ENCODE measurements around the gene CKS2.
"Not testable (repeated sequence)": the region's sequence is repeated elsewhere in the genome, so short reads cannot be mapped to it uniquely, and the experiment has no call there.

Gene CKS2

GRCh38 chr9:89310475-89311345 lies at the start of gene CKS2:
Gene CKS2, plus strand, starts transcription at chr9:89311195. Its CDS starts 98 bp downstream, at chr9:89311293.
- peak; percentile 99 for DNase-seq

- no peak for DNase-seq
Observed at GRCh38 chr9:89273528-89274279, 37.3 kb upstream of the CKS2 start.

GRCh38 chr9:89274838-89275237 lies 36.2 kb upstream of the CKS2 start:
- no peak for DNase-seq

- not testable (repeated sequence) for DNase-seq
Observed at GRCh38 chr9:89276040-89276439, 35.0 kb upstream of the CKS2 start.

GRCh38 chr9:89277043-89277442 lies 34.0 kb upstream of the CKS2 start:
- DNase-seq: no peak

- no peak for DNase-seq
Observed at GRCh38 chr9:89277454-89277853, 33.5 kb upstream of the CKS2 start.

GRCh38 chr9:89278551-89278950 lies 32.4 kb upstream of the CKS2 start:
- DNase-seq: no peak

GRCh38 chr9:89278997-89279739 lies 31.8 kb upstream of the CKS2 start:
- peak; percentile 32 for DNase-seq

GRCh38 chr9:89281106-89281505 lies 29.9 kb upstream of the CKS2 start:
- no peak for DNase-seq

- not testable (repeated sequence) for DNase-seq
Observed at GRCh38 chr9:89282248-89282968, 28.6 kb upstream of the CKS2 start.

GRCh38 chr9:89284076-89284475 lies 26.9 kb upstream of the CKS2 start:
- DNase-seq: no peak

GRCh38 chr9:89291741-89292140 lies 19.3 kb upstream of the CKS2 start:
- no peak for DNase-seq

- no peak for DNase-seq
Observed at GRCh38 chr9:89293014-89293413, 18.0 kb upstream of the CKS2 start.

- DNase-seq: no peak
Observed at GRCh38 chr9:89295400-89295799, 15.6 kb upstream of the CKS2 start.

GRCh38 chr9:89301996-89302395 lies 9.0 kb upstream of the CKS2 start:
- not testable (repeated sequence) for DNase-seq

- DNase-seq: no peak
Observed at GRCh38 chr9:89304020-89304833, 6.8 kb upstream of the CKS2 start.

- DNase-seq: no peak
Observed at GRCh38 chr9:89304834-89305188, 6.2 kb upstream of the CKS2 start.

- no peak for DNase-seq
Observed at GRCh38 chr9:89305868-89306267, 5.1 kb upstream of the CKS2 start.

- no peak for DNase-seq
Observed at GRCh38 chr9:89309166-89309565, 1.8 kb upstream of the CKS2 start.

GRCh38 chr9:89309608-89310474 lies 1.2 kb upstream of the CKS2 start:
- no peak for DNase-seq
